Left cardiac atrium (tissue), 4 donors: Measurements from ENCODE around the gene SPAG5. TPM values are rescaled to one million over a fixed set of nuclear protein-coding genes. Genes with fewer than 3 reads are reported as not detected.

Source experiments
- ATAC-seq, 2 donors: fragments of 200-7000 bp; cut with Tn5 transposase; one replicate each; pipeline ENCODE4 v1.9.1; 2020; ENCODE audit warnings: mild to moderate bottlenecking in 2 of 2, moderate library complexity in 2 of 2
- DNase-seq: peaks from one replicate; pipeline ENCODE4 v3.0.0-alpha.2; 2020
- intact Hi-C, 2 donors: fragments of 100-400 bp; cut with DNase I; formaldehyde crosslinking; loops; one replicate each; pipeline versions ENCODE4 v1.14.1 to v1.15.1; 2022 to 2023
- long read RNA-seq: library from polyadenylated mRNA; unstranded; transcript quantifications from one replicate; pipeline ENCODE4 v2.0.0, GENCODE V29; 2021
- total RNA-seq, 2 donors: library from RNA; stranded (reverse); fragmentation: NEBNext Ultra II Directional; extraction: Animal tissue kit (Norgen Biotek cat#: 25700); gene quantifications; one replicate each; pipeline ENCODE4 v1.2.1, GENCODE V29; 2021
- donor health status: DM: no; HTN: yes; CAD: no.
- donor health status: DM: no; HTN: yes; CAD: no; lungs with severe emphysema.
- donor health status: DM: yes; HTN: yes; CAD: no.
- donor health status: Dilated cardiomyopathy.

Gene SPAG5
- 1 to 10 TPM in 1 of 2 donors, under 1 TPM in 1; 0.97 to 2.7 TPM for total RNA-seq
- long read RNA-seq = 0 reads

GRCh38 chr17:28598799-28599310 lies at the start of gene SPAG5:
TSS of gene SPAG5 (minus strand) at chr17:28599025. CDS start at chr17:28598946, 79 bp downstream.
- intact Hi-C loops = no loop called here
- ATAC-seq (peak; percentile 99 to 100), DNase-seq (peak; percentile 92)

DNA sequence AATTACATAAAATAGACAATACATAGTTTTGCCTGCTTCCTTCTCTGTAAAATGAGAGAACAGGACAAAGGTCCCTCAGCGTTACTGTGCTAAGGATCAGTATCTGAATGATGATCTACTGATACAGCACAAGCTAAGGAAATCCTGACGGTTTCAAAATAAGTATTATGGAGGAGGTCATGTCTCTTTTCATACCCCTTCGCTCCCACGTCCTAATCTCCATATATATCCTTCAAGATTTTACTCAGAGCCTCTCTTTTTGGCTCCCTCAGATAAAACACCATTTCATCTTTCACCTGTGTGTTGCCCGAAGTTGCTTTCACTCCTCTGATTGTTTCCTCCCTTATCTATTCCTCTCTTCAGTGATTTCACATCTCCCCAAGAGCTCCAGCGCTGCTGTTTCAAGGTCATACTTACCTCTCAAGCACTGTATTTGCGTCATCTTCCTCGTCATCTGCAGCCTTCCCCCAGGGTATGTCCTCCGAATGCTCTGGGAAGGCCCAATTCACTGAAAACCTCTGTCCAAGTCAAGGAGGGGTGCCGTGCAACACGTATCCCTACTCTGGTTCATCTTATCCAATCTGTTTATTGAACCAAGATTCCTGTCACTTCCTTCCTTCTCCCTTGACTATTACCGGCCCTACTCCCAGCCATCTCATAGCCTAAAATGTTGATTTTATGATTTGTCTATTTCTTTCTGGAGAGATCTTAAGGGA lies 47.4 kb upstream of the SPAG5 start:
- ATAC-seq = no peak
- intact Hi-C loops = no loop called here
- DNase-seq = no peak

DNA sequence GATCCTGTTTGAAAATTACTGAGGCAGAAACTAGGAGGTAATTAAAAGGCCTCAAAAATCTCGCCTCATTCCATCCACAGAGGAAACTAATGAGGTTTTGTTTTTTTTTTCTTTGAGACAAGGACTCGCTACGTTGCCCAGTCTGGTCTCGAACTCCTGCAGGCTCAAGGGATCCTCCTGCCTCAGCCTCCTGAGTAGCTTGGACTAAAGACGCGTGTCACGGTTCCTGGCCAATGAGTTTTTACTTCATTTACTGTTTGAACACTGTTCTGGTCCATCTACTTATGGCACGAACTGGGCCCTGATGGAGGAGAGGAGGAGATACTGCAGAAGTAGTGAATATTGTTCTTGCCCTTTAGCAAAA lies 46.7 kb upstream of the SPAG5 start:
- intact Hi-C loops = no loop called here
- ATAC-seq = no peak
- DNase-seq = no peak

DNA sequence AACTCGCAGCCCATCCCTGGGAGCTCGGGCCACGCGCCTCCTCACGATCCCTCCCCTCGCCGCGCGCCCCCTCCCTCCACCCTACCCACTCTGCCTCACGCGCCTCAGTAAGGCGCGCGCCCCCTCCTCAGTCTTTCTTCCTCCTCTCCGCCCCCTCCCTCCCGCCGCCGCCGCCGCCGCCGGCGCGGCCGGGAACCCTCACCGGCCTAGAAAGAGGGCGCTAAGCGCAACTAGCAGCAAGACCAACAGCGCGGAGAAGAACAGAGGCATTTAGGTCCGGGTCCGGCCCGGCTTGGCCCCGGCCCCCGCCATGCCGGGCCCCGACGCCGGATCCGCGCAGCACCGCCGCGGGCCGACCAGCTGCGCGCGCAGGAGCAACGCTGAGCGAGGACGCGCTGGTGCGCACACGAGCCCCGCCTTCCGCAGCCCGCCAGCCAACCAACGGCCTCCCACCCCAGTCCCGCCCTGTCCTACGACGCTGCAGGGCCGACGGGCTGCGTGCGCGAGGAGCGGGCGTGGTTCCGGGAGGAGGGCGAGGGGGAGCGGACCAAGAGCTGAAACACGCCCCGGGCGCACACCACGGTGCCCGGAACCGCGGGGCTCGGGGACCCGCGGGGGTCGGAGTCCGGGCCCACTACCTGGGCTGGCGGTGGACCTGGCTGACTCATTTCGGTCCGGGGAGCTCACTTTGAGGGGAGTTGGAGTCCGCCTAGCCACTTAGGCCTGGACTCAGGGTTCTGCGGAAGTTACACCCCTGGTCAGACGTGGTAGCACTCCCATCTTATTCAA lies 46.2 kb upstream of the SPAG5 start, which contains the start of gene BLTP2:
BLTP2 (minus strand) TSS at position 372 of the 789 bp plus-strand sequence; CDS start at position 270, 102 bp downstream.
- intact Hi-C loops = no loop called here
- peak; percentile 97 for DNase-seq
- peak; percentile 99 for ATAC-seq

DNA sequence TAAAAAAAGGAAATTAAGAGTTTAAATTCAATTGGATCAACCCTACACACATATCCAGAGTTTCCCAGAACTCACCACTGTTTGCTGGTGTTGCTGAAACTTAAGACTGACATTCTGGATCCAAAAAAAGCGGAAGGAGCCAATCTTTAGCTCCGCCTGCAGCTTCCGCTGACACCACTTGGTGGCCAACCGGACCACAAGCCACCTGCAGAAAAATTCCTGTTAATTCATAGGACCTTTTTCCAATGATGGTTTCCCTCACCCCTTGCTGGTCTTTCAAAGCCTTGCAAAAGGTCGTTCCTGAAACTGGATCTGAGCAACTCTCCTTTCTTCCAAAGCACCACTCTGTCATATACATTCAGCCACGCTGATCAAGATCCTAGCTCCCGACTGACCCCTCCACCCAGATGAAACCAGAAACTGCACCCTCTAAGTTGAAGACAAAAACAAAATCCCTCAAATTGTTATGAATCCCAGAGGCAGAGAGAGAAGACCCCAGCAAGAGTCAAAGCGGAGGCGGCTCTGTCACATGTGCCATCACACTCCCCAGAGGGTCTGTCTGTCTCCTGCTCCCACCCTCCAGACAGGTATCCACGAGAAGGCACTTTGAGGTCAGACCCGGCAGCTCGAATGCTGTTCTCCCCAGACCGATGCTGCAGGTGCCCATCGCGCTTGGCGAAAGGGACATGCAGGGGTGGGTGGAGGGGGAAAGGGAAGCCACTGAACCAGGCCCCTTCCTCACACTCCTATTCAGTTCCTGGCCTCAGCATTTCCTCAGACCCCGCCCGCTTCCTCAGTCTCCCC lies 45.4 kb upstream of the SPAG5 start:
- ATAC-seq = peak in 1 of 2 donors; percentile 7
- intact Hi-C loops = no loop called here
- DNase-seq = peak; percentile 55

GRCh38 chr17:28641579-28641978 lies 42.8 kb upstream of the SPAG5 start:
- DNase-seq (no peak), ATAC-seq (no peak)
- intact Hi-C loops = no loop called here

GRCh38 chr17:28635506-28635905 lies 36.7 kb upstream of the SPAG5 start:
- intact Hi-C loops = no loop called here
- DNase-seq (no peak), ATAC-seq (no peak)

DNA sequence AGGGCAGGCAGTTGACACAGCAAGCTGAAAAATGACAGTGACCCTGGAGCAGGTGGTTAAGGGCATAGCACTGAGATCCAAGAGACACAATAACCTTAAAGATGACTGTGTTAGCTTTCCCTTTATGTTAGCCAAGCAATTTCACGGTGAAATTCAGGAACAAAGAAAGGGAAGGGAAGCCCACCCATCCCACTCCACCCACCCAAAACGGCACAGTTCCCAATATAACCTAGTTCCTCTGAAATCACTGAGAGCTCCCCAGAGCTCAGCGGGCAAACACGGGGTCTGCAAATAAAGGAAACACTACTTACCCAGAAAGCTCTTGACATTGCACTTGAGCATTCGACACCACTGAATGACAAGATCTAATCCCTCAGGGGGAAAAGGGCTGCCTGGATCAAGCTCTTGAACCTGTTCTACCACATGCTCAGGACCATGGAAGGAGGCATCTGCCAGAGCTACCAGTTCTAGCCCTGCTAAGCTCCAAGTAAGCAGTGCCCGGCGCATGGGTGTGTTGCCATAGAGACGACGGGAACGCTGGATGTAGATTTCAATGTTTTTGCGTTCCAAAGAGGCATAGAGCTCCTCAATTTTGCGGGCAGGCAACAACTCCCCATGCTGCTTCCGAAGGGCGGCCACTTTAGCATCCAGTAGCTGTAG lies 35.5 kb upstream of the SPAG5 start:
- DNase-seq = no peak
- intact Hi-C loops = no loop called here
- ATAC-seq = no peak

GRCh38 chr17:28626818-28627217 lies 28.0 kb upstream of the SPAG5 start:
- DNase-seq (no peak), ATAC-seq (no peak)
- intact Hi-C loops = no loop called here

DNA sequence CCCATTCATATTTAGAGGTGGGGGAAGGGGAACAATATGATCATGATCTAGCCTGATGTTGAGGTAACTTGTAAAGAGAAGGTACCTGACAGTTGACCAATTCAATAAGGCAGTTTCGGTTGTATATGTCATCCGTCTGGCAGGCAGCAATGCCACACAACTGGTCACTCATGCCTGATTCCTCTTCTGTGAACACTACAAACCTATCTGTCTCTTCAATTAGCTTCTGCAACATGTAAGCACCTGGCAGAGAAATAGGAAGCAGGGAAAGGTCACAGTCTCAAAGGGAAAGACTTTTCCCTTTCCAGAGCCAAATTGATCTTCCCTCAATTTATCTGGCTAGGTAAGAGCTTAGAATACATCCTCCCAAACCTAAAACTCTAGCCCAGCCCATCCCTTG lies 25.3 kb upstream of the SPAG5 start:
- DNase-seq (no peak), ATAC-seq (no peak)
- intact Hi-C loops = no loop called here

- intact Hi-C loops = no loop called here
- ATAC-seq = peak; percentile 66 to 68
- no peak for DNase-seq
These were observed 24.9 kb upstream of the SPAG5 start for GRCh38 chr17:28623696-28624095.

GRCh38 chr17:28622186-28622585 lies 23.4 kb upstream of the SPAG5 start:
- intact Hi-C loops = no loop called here
- no peak for ATAC-seq
- DNase-seq = no peak

DNA sequence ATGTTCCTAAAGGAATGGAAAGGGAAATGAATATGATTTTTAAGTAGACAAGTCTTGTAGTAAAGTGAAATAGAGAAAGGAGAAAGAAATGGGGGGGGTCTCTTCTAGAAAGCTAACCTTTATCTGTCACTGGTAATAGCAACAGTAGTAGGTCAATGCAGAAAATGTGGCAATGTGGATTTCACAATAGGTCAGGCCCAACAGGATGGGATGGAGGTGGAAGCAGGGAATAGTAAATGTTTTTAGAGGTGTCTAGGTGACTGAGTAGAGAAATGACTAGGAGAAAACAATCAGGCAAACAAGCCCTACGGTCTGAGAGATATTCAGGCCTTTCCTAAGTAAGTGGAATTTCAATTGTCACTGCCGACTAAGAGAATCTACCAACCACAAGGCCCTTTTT lies 21.2 kb upstream of the SPAG5 start:
- intact Hi-C loops = no loop called here
- DNase-seq = no peak
- no peak for ATAC-seq

DNA sequence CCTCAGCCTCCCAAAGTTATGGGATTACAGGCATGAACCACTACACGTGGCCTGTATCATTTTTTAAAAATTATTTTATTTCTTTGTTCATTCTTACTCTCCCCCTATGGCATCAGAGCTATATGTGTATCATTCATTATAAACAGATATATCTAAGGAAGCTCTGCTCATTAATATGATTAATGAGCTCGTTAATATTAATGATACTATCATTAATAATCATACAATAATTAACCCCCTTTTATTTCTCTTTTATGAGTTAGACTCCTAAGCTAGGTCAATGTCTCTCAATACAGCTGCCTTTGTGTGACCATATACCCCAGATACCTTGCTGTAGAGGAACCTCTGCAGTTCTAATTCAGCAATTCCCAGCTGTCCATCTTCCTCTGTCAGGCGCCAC lies 19.6 kb upstream of the SPAG5 start:
- no peak for DNase-seq
- intact Hi-C loops = no loop called here
- no peak for ATAC-seq

DNA sequence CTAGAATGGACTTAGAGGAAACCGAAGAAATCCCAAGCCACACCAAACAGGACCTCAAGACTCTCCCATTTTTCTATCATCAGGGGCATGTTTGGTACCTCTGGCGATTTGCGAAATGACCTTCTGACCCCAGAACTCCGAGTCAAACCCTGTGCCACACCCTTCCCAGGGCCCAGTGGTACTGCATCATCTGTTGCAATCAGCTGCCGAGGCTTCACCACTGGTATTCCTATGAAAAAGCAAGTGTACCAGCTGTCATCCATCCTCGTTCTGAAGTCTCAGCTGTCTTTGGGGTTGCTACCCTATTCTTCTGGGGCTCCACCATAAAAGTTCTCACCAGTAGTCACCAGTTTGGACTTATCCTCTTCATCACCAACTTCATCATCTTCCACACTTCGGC lies 17.5 kb upstream of the SPAG5 start:
- no peak for ATAC-seq
- no peak for DNase-seq
- intact Hi-C loops = no loop called here

DNA sequence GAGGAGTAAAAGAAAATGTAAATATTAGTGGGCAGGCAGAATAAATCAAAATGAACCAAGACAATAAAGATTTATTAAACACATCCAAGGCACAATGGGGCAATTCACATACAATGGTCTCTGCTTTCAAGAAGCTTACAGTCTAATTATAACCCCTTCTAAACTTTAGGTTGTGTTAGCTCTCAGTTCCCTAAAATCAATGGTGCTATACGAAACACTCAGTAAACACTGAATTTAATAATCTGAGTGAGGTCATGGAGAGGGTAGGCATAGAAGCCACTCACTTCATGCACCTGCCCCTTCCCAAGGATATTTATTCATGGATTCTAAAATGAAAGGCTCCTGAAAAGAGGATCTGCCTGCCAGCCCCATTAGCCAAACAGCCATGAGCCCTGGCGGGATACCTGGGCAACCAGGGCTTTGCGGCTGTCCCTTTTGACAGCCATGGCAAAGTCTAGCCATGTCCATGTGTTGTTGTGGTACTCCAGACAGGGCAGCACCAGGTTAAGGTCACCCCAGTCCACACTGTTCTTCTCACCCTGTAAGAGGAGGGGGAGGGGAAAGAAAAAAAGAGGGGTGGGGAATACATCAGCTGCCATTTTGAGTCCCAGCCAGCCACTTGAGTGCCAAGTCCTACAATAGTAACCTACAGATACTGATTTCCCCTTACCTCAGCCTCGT lies 16.6 kb upstream of the SPAG5 start:
- intact Hi-C loops = no loop called here
- DNase-seq (no peak), ATAC-seq (no peak)

- no peak for DNase-seq
- intact Hi-C loops = loop anchor here (2.0 to 5.0 kb wide), 3 partner anchors 62 to 119 kb away; partner anchors contain the start of gene UNC119 (in 1 of the 2)
- no peak for ATAC-seq
These were observed 15.1 kb upstream of the SPAG5 start, which contains the start of gene RSKR for GRCh38 chr17:28613931-28614381. TSS of gene RSKR (minus strand) at chr17:28614185. CDS start at chr17:28614161, 24 bp downstream.
